K562 (cell line): ENCODE data around the gene ARL10. TPM values are rescaled to one million over a fixed set of nuclear protein-coding genes. Genes with fewer than 3 reads are reported as not detected.

Experiments used
- CREB3 ChIP-seq: fragments of 450-650 bp; conservative IDR thresholded peaks from 2 replicates; pipeline ENCODE4 v1.6.1; 2016; ENCODE audit warnings: missing genetic modification characterization, low read depth, mild to moderate bottlenecking, missing compliant biosample characterization, moderate library complexity
- HMBOX1 ChIP-seq: sonication (generic); IDR thresholded peaks from 2 replicates; pipeline ENCODE4 v1.6.1; 2016
- HNRNPLL ChIP-seq: fragments of 200-400 bp; formaldehyde crosslinking; IDR thresholded peaks from 2 replicates; pipeline ENCODE4 v1.6.1; 2017; ENCODE audit warnings: low read length, low read depth, mild to moderate bottlenecking; ENCODE audit not compliant: poor library complexity, severe bottlenecking
- MAFK ChIP-seq: IDR thresholded peaks from 2 replicates; pipeline ENCODE4 v1.6.1; 2011; ENCODE audit warnings: low read length, improper control_type of control experiment
- MXI1 ChIP-seq: IDR thresholded peaks from 2 replicates; pipeline ENCODE4 v1.6.1; 2011; ENCODE audit warnings: low read depth, mild to moderate bottlenecking, improper control_type of control experiment, low read length
- NFIC ChIP-seq: fragments of 450-650 bp; IDR thresholded peaks from 2 replicates; pipeline ENCODE4 v1.6.1; 2017; ENCODE audit warnings: mild to moderate bottlenecking, inconsistent platforms
- PHB ChIP-seq: fragments of 250-450 bp; sonication (Bioruptor Pico); IDR thresholded peaks from 2 replicates; pipeline ENCODE4 v1.5.0; 2021
- SIN3A ChIP-seq, 2 experiments: fragments of 150-350 bp in 1 of 2; IDR thresholded peaks; 2 replicates each; pipeline ENCODE4 v1.6.1; 2011 to 2016; ENCODE audit warnings: borderline replicate concordance in 2 of 2, low read depth in 2 of 2, low read length in 2 of 2, mild to moderate bottlenecking in 2 of 2, moderate library complexity in 2 of 2; ENCODE audit not compliant: control insufficient read depth in 1 of 2
- SLC30A9 ChIP-seq: fragments of 250-450 bp; sonication (Bioruptor Pico); IDR thresholded peaks from 2 replicates; pipeline ENCODE4 v1.8.0; 2022; ENCODE audit warnings: mild to moderate bottlenecking, moderate library complexity
- SMARCB1 ChIP-seq: IDR thresholded peaks from 2 replicates; pipeline ENCODE4 v1.6.1; 2011; ENCODE audit warnings: improper control_type of control experiment, low read depth; ENCODE audit not compliant: insufficient read length
- SMARCC2 ChIP-seq: fragments of 450-650 bp; IDR thresholded peaks from 2 replicates; pipeline ENCODE4 v1.6.1; 2017; ENCODE audit warnings: antibody characterized with exemption, moderate library complexity, mild to moderate bottlenecking, low read depth
- TEAD4 ChIP-seq, 2 experiments: sonication (generic) in 1 of 2; formaldehyde crosslinking in 1 of 2; IDR thresholded peaks; 2 replicates each; pipeline versions ENCODE4 v1.6.1 to v1.8.0; 2012 to 2022; ENCODE audit warnings: borderline replicate concordance in 1 of 2, inconsistent platforms in 1 of 2, low read length in 1 of 2, mild to moderate bottlenecking in 1 of 2, missing genetic modification reagents in 1 of 2
- XRCC4 ChIP-seq: IDR thresholded peaks from one replicate; pipeline ENCODE4 v1.6.1; 2011; ENCODE audit not compliant: insufficient read depth, insufficient read length; ENCODE audit errors: extremely low read depth
- ZFP36 ChIP-seq: fragments of 150-350 bp; IDR thresholded peaks from 2 replicates; pipeline ENCODE4 v1.6.1; 2018; ENCODE audit warnings: low read length, low read depth; ENCODE audit not compliant: partially characterized antibody
- ZNF347 ChIP-seq: fragments of 450-650 bp; formaldehyde crosslinking; IDR thresholded peaks from 2 replicates; pipeline ENCODE4 v1.4.0; 2020; ENCODE audit warnings: low read depth, mild to moderate bottlenecking, moderate library complexity
- ZNF507 ChIP-seq: conservative IDR thresholded peaks from 2 replicates; pipeline ENCODE4 v1.6.1; 2017; ENCODE audit warnings: missing genetic modification characterization, missing compliant biosample characterization
- ZNF780A ChIP-seq: fragments of 250-450 bp; sonication (Bioruptor Pico); IDR thresholded peaks from 2 replicates; pipeline ENCODE4 v1.5.0; 2021; ENCODE audit warnings: mild to moderate bottlenecking
- ZZZ3 ChIP-seq: fragments of 450-650 bp; IDR thresholded peaks from 2 replicates; pipeline ENCODE4 v1.6.1; 2016; ENCODE audit warnings: antibody characterized with exemption, mild to moderate bottlenecking, moderate library complexity
- polyA plus RNA-seq, 8 experiments: library from polyadenylated mRNA; depleted of rRNA in 4 of 8; stranded (reverse) in 5 of 8; unstranded in 3 of 8; fragments of >200 nt; fragmentation: Nextera tagmentation in 2 of 8; fragmentation: Illumina TruSeq in 1 of 8; extraction: Ambion mirVana in 2 of 8; extraction: Trizol in 1 of 8; gene quantifications; 2 replicates each; pipeline versions ENCODE4 v1.2.1 to v1.2.3, GENCODE V29; 2011 to 2014; ENCODE audit warnings: inconsistent platforms in 1 of 8, missing spikeins in 1 of 8
- total RNA-seq, 7 experiments: library from RNA; depleted of rRNA in 6 of 7; stranded (reverse); fragments of >200 nt in 6 of 7; fragmentation: Illumina TruSeq in 2 of 7; extraction: Trizol in 2 of 7; gene quantifications; 2 replicates each; pipeline versions ENCODE4 v1.2.1 to v1.2.3, GENCODE V29; 2011 to 2021; ENCODE audit warnings: low replicate concordance in 1 of 7
- TF ChIP-seq, protein P1 (sequence below): fragments of 450-650 bp; IDR thresholded peaks from 2 replicates; pipeline ENCODE4 v1.7.1; 2018; ENCODE audit warnings: mild to moderate bottlenecking, low read depth; ENCODE audit not compliant: partially characterized antibody
- TF ChIP-seq, protein P2 (sequence below): fragments of 250-450 bp; sonication (Bioruptor Pico); IDR thresholded peaks from 2 replicates; pipeline ENCODE4 v1.8.0; 2021; ENCODE audit warnings: moderate library complexity, mild to moderate bottlenecking, inconsistent platforms
- TF ChIP-seq, protein P3 (sequence below): fragments of 450-650 bp; IDR thresholded peaks from 2 replicates; pipeline ENCODE4 v1.7.0; 2016; ENCODE audit warnings: borderline replicate concordance

Gene ARL10
- total and polyA plus RNA-seq, 9 of the 15 experiments (the other 6 are each of a cell fraction or from before 2014, with no cell fraction given): under 0.01 to 0.40 (median 0.34) TPM; not detected in 3

- TF ChIP-seq, protein P1, sequence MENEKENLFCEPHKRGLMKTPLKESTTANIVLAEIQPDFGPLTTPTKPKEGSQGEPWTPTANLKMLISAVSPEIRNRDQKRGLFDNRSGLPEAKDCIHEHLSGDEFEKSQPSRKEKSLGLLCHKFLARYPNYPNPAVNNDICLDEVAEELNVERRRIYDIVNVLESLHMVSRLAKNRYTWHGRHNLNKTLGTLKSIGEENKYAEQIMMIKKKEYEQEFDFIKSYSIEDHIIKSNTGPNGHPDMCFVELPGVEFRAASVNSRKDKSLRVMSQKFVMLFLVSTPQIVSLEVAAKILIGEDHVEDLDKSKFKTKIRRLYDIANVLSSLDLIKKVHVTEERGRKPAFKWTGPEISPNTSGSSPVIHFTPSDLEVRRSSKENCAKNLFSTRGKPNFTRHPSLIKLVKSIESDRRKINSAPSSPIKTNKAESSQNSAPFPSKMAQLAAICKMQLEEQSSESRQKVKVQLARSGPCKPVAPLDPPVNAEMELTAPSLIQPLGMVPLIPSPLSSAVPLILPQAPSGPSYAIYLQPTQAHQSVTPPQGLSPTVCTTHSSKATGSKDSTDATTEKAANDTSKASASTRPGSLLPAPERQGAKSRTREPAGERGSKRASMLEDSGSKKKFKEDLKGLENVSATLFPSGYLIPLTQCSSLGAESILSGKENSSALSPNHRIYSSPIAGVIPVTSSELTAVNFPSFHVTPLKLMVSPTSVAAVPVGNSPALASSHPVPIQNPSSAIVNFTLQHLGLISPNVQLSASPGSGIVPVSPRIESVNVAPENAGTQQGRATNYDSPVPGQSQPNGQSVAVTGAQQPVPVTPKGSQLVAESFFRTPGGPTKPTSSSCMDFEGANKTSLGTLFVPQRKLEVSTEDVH: peak; percentile 95
- peak; percentile 34; the same call in 1 of the 2 replicates for TF ChIP-seq HMBOX1
- no peak for TF ChIP-seq SMARCB1
- TF ChIP-seq MAFK: peak; percentile 2; the same call in 1 of the 2 replicates
- TF ChIP-seq, protein P2, sequence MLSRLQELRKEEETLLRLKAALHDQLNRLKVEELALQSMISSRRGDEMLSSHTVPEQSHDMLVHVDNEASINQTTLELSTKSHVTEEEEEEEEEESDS (CRISPR knock-in tag): no peak
- no peak for TF ChIP-seq SMARCC2
- no peak for TF ChIP-seq ZNF507 (tag)
- TF ChIP-seq TEAD4 (IDR thresholded peaks at IDR 0.05; ENCODE audit: low read length): peak; percentile 15; the same call in 1 of the 2 replicates
- TF ChIP-seq TEAD4 (CRISPR knock-in tag; IDR thresholded peaks at IDR 0.05; ENCODE audit: borderline replicate concordance): no peak
- TF ChIP-seq XRCC4: no peak
- TF ChIP-seq CREB3: no peak
- TF ChIP-seq ZNF347 (CRISPR knock-in tag): no peak
- no peak for TF ChIP-seq PHB (CRISPR knock-in tag)
- peak; percentile 68 for TF ChIP-seq NFIC
- peak; percentile 98 for TF ChIP-seq MXI1
- TF ChIP-seq, protein P3, sequence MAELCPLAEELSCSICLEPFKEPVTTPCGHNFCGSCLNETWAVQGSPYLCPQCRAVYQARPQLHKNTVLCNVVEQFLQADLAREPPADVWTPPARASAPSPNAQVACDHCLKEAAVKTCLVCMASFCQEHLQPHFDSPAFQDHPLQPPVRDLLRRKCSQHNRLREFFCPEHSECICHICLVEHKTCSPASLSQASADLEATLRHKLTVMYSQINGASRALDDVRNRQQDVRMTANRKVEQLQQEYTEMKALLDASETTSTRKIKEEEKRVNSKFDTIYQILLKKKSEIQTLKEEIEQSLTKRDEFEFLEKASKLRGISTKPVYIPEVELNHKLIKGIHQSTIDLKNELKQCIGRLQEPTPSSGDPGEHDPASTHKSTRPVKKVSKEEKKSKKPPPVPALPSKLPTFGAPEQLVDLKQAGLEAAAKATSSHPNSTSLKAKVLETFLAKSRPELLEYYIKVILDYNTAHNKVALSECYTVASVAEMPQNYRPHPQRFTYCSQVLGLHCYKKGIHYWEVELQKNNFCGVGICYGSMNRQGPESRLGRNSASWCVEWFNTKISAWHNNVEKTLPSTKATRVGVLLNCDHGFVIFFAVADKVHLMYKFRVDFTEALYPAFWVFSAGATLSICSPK: peak; percentile 61; the same call in 1 of the 2 replicates
- TF ChIP-seq HNRNPLL: no peak
- no peak for TF ChIP-seq ZNF780A (CRISPR knock-in tag)
- peak; percentile 51; the same call in 1 of the 2 replicates for TF ChIP-seq ZZZ3
- TF ChIP-seq ZFP36: no peak
- TF ChIP-seq SLC30A9 (CRISPR knock-in tag): no peak
- peak; percentile 89 to 98; a peak in 2 of 4 replicates for TF ChIP-seq SIN3A (IDR thresholded peaks at IDR 0.05; ENCODE audit: borderline replicate concordance in 2 of 2, control insufficient read depth in 1 of 2, low read depth in 2 of 2, low read length in 2 of 2)
Measured at GRCh38 chr5:176388444-176389134, 23.3 kb downstream of the ARL10 start, which contains the start of the genes HIGD2A and NOP16 (continued).
